ENCODE measurements around the gene PCGF2.

PCGF2 gene

GRCh38 chr17:38702916-38703741 lies 45.0 kb downstream of the PCGF2 start:
- no peak for ATAC-seq

GRCh38 chr17:38702166-38702915 lies 45.8 kb downstream of the PCGF2 start:
- peak; percentile 82 for ATAC-seq

More at GRCh38 chr17:38702916-38703741, 45.0 kb downstream of the PCGF2 start:
- TF ChIP-seq TOX (CRISPR knock-in tag; IDR thresholded peaks at IDR 0.05; ENCODE audit: borderline replicate concordance): no peak
- no peak for TF ChIP-seq GLIS3 (CRISPR knock-in tag; IDR thresholded peaks at IDR 0.05)
- TF ChIP-seq OSR1 (CRISPR knock-in tag; IDR thresholded peaks at IDR 0.05): no peak

GRCh38 chr17:38701504-38702165 lies 46.5 kb downstream of the PCGF2 start:
- TF ChIP-seq ZNF8 (CRISPR knock-in tag; IDR thresholded peaks at IDR 0.05) (no peak), SNAI2 (CRISPR knock-in tag; IDR thresholded peaks at IDR 0.05) (no peak), ZNF70 (CRISPR knock-in tag; IDR thresholded peaks at IDR 0.05) (no peak), ISL1 (CRISPR knock-in tag; IDR thresholded peaks at IDR 0.05) (no peak), GLIS3 (CRISPR knock-in tag; IDR thresholded peaks at IDR 0.05) (no peak), ZC3H10 (CRISPR knock-in tag; IDR thresholded peaks at IDR 0.05) (no peak), PATZ1 (CRISPR knock-in tag; IDR thresholded peaks at IDR 0.05; ENCODE audit: borderline replicate concordance) (no peak)

More at GRCh38 chr17:38702166-38702915, 45.8 kb downstream of the PCGF2 start:
- TF ChIP-seq PPARA (CRISPR knock-in tag; IDR thresholded peaks at IDR 0.05; ENCODE audit: borderline replicate concordance): no peak
- 0 out of 2 replicates have a peak, but pooled peaks have one; percentile 39 for TF ChIP-seq ZNF8 (CRISPR knock-in tag; IDR thresholded peaks at IDR 0.05)
- no peak for TF ChIP-seq SNAI2 (CRISPR knock-in tag; IDR thresholded peaks at IDR 0.05)
- TF ChIP-seq TSHZ2 (CRISPR knock-in tag; IDR thresholded peaks at IDR 0.05): 0 out of 2 replicates have a peak, but pooled peaks have one; percentile 26
- TF ChIP-seq ESRRG (CRISPR knock-in tag; IDR thresholded peaks at IDR 0.05): no peak
- TF ChIP-seq TOX (CRISPR knock-in tag; IDR thresholded peaks at IDR 0.05; ENCODE audit: borderline replicate concordance): no peak

GRCh38 chr17:38698760-38699159 lies 49.4 kb downstream of the PCGF2 start:
- no peak for TF ChIP-seq OSR1 (CRISPR knock-in tag; IDR thresholded peaks at IDR 0.05)
- no peak for TF ChIP-seq TOX (CRISPR knock-in tag; IDR thresholded peaks at IDR 0.05; ENCODE audit: borderline replicate concordance)
- TF ChIP-seq ESRRG (CRISPR knock-in tag; IDR thresholded peaks at IDR 0.05): no peak
- no peak for TF ChIP-seq GLIS3 (CRISPR knock-in tag; IDR thresholded peaks at IDR 0.05)
- TF ChIP-seq ZFP3 (CRISPR knock-in tag; IDR thresholded peaks at IDR 0.05): no peak
- TF ChIP-seq SNAI2 (CRISPR knock-in tag; IDR thresholded peaks at IDR 0.05): no peak
- no peak for TF ChIP-seq ZNF70 (CRISPR knock-in tag; IDR thresholded peaks at IDR 0.05)
- no peak for TF ChIP-seq CSRNP3 (CRISPR knock-in tag; IDR thresholded peaks at IDR 0.05)
- TF ChIP-seq ZFP30 (CRISPR knock-in tag; IDR thresholded peaks at IDR 0.05): no peak
- no peak for TF ChIP-seq CSDC2 (CRISPR knock-in tag; IDR thresholded peaks at IDR 0.05)
- no peak for ATAC-seq

More at GRCh38 chr17:38701504-38702165, 46.5 kb downstream of the PCGF2 start:
- ATAC-seq: peak; percentile 18

Data from SK-N-SH treated with all-trans-retinoic acid at 6 μM for 48 hours (cell line).